GM12878 (cell line): ENCODE measurements around the gene ACTR10. TPM values are rescaled to one million over a fixed set of nuclear protein-coding genes. Genes with fewer than 3 reads are reported as not detected.

ENCODE experiments used
- ATAC-seq: fragments of 200-7000 bp; cut with Tn5 transposase; 3 replicates; pipeline ENCODE4 v1.9.1; 2020; ENCODE audit warnings: mild to moderate bottlenecking, moderate library complexity
- BruUV-seq: library from RNA; stranded (reverse); fragments of 400-500 nt; replicated peaks from 2 replicates; lab custom pipeline; 2021; lab: Mats Ljungman, UMichigan
- CTCF ChIA-PET: fragments of 300-600 bp; sonication (Branson Sonifier 250); formaldehyde crosslinking; extraction: SDS; loops from one replicate; lab custom pipeline; 2021; ENCODE audit warnings: inconsistent platforms; lab: Yijun Ruan, JAX
- POLR2A ChIA-PET: fragments of 350-600 bp; formaldehyde crosslinking; extraction: SDS; loops from one replicate; lab custom pipeline; 2021; ENCODE audit warnings: inconsistent platforms; lab: Charles Lee
- RAD21 ChIA-PET: fragments of 300-600 bp; sonication (Branson Sonifier 250); formaldehyde crosslinking; loops from one replicate; lab custom pipeline; 2023; ENCODE audit warnings: antibody characterized with exemption; ENCODE audit not compliant: unreplicated experiment; lab: Charles Lee
- SMC1A ChIA-PET: fragments of 300-600 bp; sonication (Branson Sonifier 250); formaldehyde crosslinking; loops from one replicate; lab custom pipeline; 2023; ENCODE audit not compliant: unreplicated experiment, uncharacterized antibody; lab: Charles Lee
- DNase-seq: peaks from one replicate; pipeline ENCODE4 v3.0.0-alpha.2; 2011; ENCODE audit warnings: low read depth, low spot score
- FAIRE-seq: peaks from 3 replicates; lab custom pipeline; 2011; peaks lifted over from hg19 to GRCh38; lab: Jason Lieb, UNC
- H2AFZ ChIP-seq: 2 replicates; pipeline ENCODE4 v1.6.0; 2011; ENCODE audit warnings: low read depth, low read length, control low read depth; ENCODE audit not compliant: control insufficient read depth
- H3K27ac ChIP-seq: 2 replicates; pipeline ENCODE4 v1.5.1; 2011; ENCODE audit warnings: control low read depth; ENCODE audit not compliant: control insufficient read depth, insufficient read depth
- H3K27me3 ChIP-seq, 2 experiments: replicated peaks in 1 of 2; 2 replicates each; pipeline versions ENCODE4 v1.6.0 to v1.6.1; 2011; ENCODE audit warnings: low read length in 1 of 2; ENCODE audit not compliant: control insufficient read depth in 2 of 2, insufficient read depth in 2 of 2
- H3K36me3 ChIP-seq, 2 experiments: 2 replicates each; pipeline ENCODE4 v1.5.1; 2011; ENCODE audit warnings: low read length in 1 of 2; ENCODE audit not compliant: control insufficient read depth in 2 of 2, insufficient read depth in 2 of 2
- H3K4me1 ChIP-seq: 2 replicates; pipeline ENCODE4 v1.6.1; 2011; ENCODE audit warnings: mild to moderate bottlenecking, low read length, moderate library complexity, mixed read lengths; ENCODE audit not compliant: control insufficient read depth, insufficient read depth
- H3K4me2 ChIP-seq: 2 replicates; pipeline ENCODE4 v1.6.0; 2011; ENCODE audit warnings: control low read depth; ENCODE audit not compliant: control insufficient read depth, insufficient read depth
- H3K4me3 ChIP-seq: fragments of 200-600 bp; sonication (generic); 2 replicates; pipeline ENCODE4 v1.5.1; 2016
- H3K79me2 ChIP-seq: 2 replicates; pipeline ENCODE4 v1.6.0; 2011; ENCODE audit warnings: low read length; ENCODE audit not compliant: control insufficient read depth, insufficient read depth
- H3K9ac ChIP-seq: 2 replicates; pipeline ENCODE4 v1.8.0; 2011; ENCODE audit warnings: low read length, control low read depth, mixed read lengths; ENCODE audit not compliant: control insufficient read depth, insufficient read depth
- H3K9me3 ChIP-seq: replicated peaks from 3 replicates; pipeline ENCODE4 v1.5.1; 2011; ENCODE audit warnings: mild to moderate bottlenecking, low read length; ENCODE audit not compliant: control insufficient read depth, insufficient read depth
- H4K20me1 ChIP-seq: 2 replicates; pipeline ENCODE4 v1.6.0; 2011; ENCODE audit not compliant: control insufficient read depth, insufficient read depth
- BRCA1 ChIP-seq: IDR thresholded peaks from 2 replicates; pipeline ENCODE4 v1.6.1; 2011; ENCODE audit warnings: low read depth, low read length, improper control_type of control experiment
- MXI1 ChIP-seq: fragments of 150-350 bp; IDR thresholded peaks from 2 replicates; pipeline ENCODE4 v1.6.1; 2011; ENCODE audit warnings: low read depth, mild to moderate bottlenecking, inconsistent platforms, low read length, improper control_type of control experiment
- POLR2A ChIP-seq: IDR thresholded peaks from 2 replicates; pipeline ENCODE4 v1.6.1; 2011; ENCODE audit warnings: low read depth, mild to moderate bottlenecking, low read length
- POLR2AphosphoS5 ChIP-seq: IDR thresholded peaks from 2 replicates; pipeline ENCODE4 v1.6.1; 2011; ENCODE audit warnings: mild to moderate bottlenecking, low read length, inconsistent platforms
- RAD21 ChIP-seq: IDR thresholded peaks from 2 replicates; pipeline ENCODE4 v1.6.1; 2011; ENCODE audit warnings: mild to moderate bottlenecking, low read depth, low read length, moderate library complexity; ENCODE audit not compliant: insufficient read depth
- TAF1 ChIP-seq: IDR thresholded peaks from 2 replicates; pipeline ENCODE4 v1.6.1; 2011; ENCODE audit warnings: mild to moderate bottlenecking, low read depth, low read length, borderline replicate concordance
- YY1 ChIP-seq: IDR thresholded peaks from 2 replicates; pipeline ENCODE4 v1.6.1; 2011; ENCODE audit warnings: low read depth, mild to moderate bottlenecking, low read length
- WGBS: methylation state at CpG from one replicate; pipeline ENCODE4 v1.1.6; 2016; ENCODE audit warnings: low lambda C conversion rate; ENCODE audit not compliant: insufficient replicate concordance, insufficient coverage; ENCODE audit errors: missing lambda C conversion rate; 5-methylcytosine and 5-hydroxymethylcytosine counted together
- in situ Hi-C: fragments of 300-500 bp; cut with MboI; formaldehyde crosslinking; loops from 9 replicates; pipeline ENCODE4 v1.14.3; 2018; ENCODE audit warnings: mixed read lengths
- intact Hi-C: fragments of 100-400 bp; cut with micrococcal nuclease; formaldehyde crosslinking; loops from one replicate; pipeline ENCODE4 v1.14.2; 2022; ENCODE audit not compliant: unreplicated experiment
- polyA plus RNA-seq, 11 experiments: library from polyadenylated mRNA; depleted of rRNA in 4 of 11; unstranded in 6 of 11; stranded (reverse) in 5 of 11; fragments of >200 nt; fragmentation: Nextera tagmentation in 4 of 11; fragmentation: Illumina TruSeq in 1 of 11; extraction: Ambion mirVana in 4 of 11; extraction: Trizol in 1 of 11; gene quantifications; 1 replicate in 1 of 11; 2 replicates in 10 of 11; pipeline versions ENCODE4 v1.2.1 to v1.2.3, GENCODE V29; 2011 to 2016; ENCODE audit warnings: inconsistent platforms in 2 of 11, missing spikeins in 2 of 11, low read depth in 1 of 11
- total RNA-seq, 4 experiments: library from RNA; depleted of rRNA in 3 of 4; stranded (reverse); fragments of >200 nt in 3 of 4; fragmentation: Illumina TruSeq in 1 of 4; extraction: Trizol in 1 of 4; gene quantifications; 2 replicates each; pipeline versions ENCODE4 v1.2.1 to v1.2.3, GENCODE V29; 2013 to 2021
- TF ChIP-seq, protein P1 (sequence below): fragments of 450-650 bp; IDR thresholded peaks from 2 replicates; pipeline ENCODE4 v1.6.1; 2016; ENCODE audit warnings: mild to moderate bottlenecking

The ACTR10 gene
- total and polyA plus RNA-seq, 10 of the 15 experiments (the other 5 are each of a cell fraction or from before 2014, with no cell fraction given) = 26.0 to 74.3 (median 38.9) TPM

- no peak for DNase-seq
These were observed 38.6 kb downstream of the ACTR10 start for GRCh38 chr14:58238252-58239243.

More at GRCh38 chr14:58238252-58239243, 38.6 kb downstream of the ACTR10 start:
- H3K4me2 ChIP-seq = peak overlapping the region; percentile 70
- in situ Hi-C loops = no loop called here
- 0 out of 2 replicates have a peak, but pooled peaks have one; percentile 30 for TF ChIP-seq MXI1
- TF ChIP-seq POLR2AphosphoS5 = peak; percentile 28; the same call in 1 of the 2 replicates
- TF ChIP-seq, protein P1, sequence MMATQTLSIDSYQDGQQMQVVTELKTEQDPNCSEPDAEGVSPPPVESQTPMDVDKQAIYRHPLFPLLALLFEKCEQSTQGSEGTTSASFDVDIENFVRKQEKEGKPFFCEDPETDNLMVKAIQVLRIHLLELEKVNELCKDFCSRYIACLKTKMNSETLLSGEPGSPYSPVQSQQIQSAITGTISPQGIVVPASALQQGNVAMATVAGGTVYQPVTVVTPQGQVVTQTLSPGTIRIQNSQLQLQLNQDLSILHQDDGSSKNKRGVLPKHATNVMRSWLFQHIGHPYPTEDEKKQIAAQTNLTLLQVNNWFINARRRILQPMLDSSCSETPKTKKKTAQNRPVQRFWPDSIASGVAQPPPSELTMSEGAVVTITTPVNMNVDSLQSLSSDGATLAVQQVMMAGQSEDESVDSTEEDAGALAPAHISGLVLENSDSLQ = 0 out of 2 replicates have a peak, but pooled peaks have one; percentile 10
- no peak for TF ChIP-seq BRCA1
- TF ChIP-seq TAF1 = 0 out of 2 replicates have a peak, but pooled peaks have one; percentile 21
- TF ChIP-seq POLR2A = peak; percentile 40; the same call in 1 of the 2 replicates
- TF ChIP-seq RAD21 = no peak
- 0 out of 2 replicates have a peak, but pooled peaks have one; percentile 23 for TF ChIP-seq YY1
- H3K4me3 ChIP-seq = peak overlapping the region; percentile 78
- H3K79me2 ChIP-seq = no peaks in the 10 kb centered on the region
- ChIA-PET RAD21 (no interaction called here), SMC1A (no interaction called here), POLR2A (interaction anchor here (0.5 to 3.9 kb wide), 4 partner anchors 20 to 975 kb away, joined by 3 to 20 read pairs (median 4); partner anchors contain the start of genes ACTR10 and ARID4A), CTCF (interaction anchor here (1.4 kb wide), 1 partner anchor 158 kb away, joined by 4 read pairs; no protein-coding TSS in a partner anchor)
- FAIRE-seq = peak; percentile 18
- H4K20me1 ChIP-seq = no peaks in the 10 kb centered on the region
- H3K4me1 ChIP-seq = peaks cover 2% of the 10 kb centered on the region; the same call in 1 of the 2 replicates
- no TSS peak for BruUV-seq
- intact Hi-C loops = loop anchor here (5.0 kb wide), 1 partner anchor 36 kb away; the partner anchor contains the start of gene ACTR10
- peak overlapping the region; percentile 70 for H3K27ac ChIP-seq
- H3K36me3 ChIP-seq = no peaks in the 10 kb centered on the region
- H3K9me3 ChIP-seq = no peaks in the 10 kb centered on the region
- H2AFZ ChIP-seq = peak overlapping the region; percentile 85
- 52% methylated on average over 16 of the region's 16 CpGs for WGBS
- ATAC-seq = peak; percentile 59
- H3K27me3 ChIP-seq = no peaks in the 10 kb centered on the region
- H3K9ac ChIP-seq = peak overlapping the region; percentile 66
